BJ (cell line): Measurements from ENCODE around the gene FBRSL1. TPM values are rescaled to one million over a fixed set of nuclear protein-coding genes. Genes with fewer than 3 reads are reported as not detected.
A peak's percentile ranks its signal among the peaks of the same experiment; 100 is the strongest.

Experiments
- CTCF ChIA-PET: fragments of 350-600 bp; formaldehyde crosslinking; extraction: SDS; loops from one replicate; lab custom pipeline; 2021; ENCODE audit warnings: antibody characterized with exemption, inconsistent platforms; lab: Yijun Ruan, JAX
- POLR2A ChIA-PET: fragments of 300-600 bp; sonication (Branson Sonifier 250); formaldehyde crosslinking; extraction: SDS; loops from one replicate; lab custom pipeline; 2021; ENCODE audit warnings: antibody characterized with exemption; lab: Charles Lee
- DNase-seq: peaks from one replicate; pipeline ENCODE4 v3.0.0-alpha.2; 2011; ENCODE audit warnings: low read depth
- H3K27me3 ChIP-seq: 2 replicates; pipeline ENCODE4 v1.6.0; 2011; ENCODE audit warnings: low read length; ENCODE audit not compliant: control insufficient read depth, insufficient read depth
- H3K36me3 ChIP-seq: 2 replicates; pipeline ENCODE4 v1.5.1; 2011; ENCODE audit warnings: low read length; ENCODE audit not compliant: control insufficient read depth, insufficient read depth
- H3K4me3 ChIP-seq: 2 replicates; pipeline ENCODE4 v1.5.1; 2011; ENCODE audit warnings: low read depth, mild to moderate bottlenecking, control low read depth, low read length
- CTCF ChIP-seq: IDR thresholded peaks from 2 replicates; pipeline ENCODE4 v1.5.1; 2011; ENCODE audit warnings: low read depth, mild to moderate bottlenecking, control low read depth, inconsistent platforms, low read length, moderate library complexity; ENCODE audit not compliant: insufficient read depth
- polyA plus RNA-seq: library from polyadenylated mRNA; depleted of rRNA; stranded (reverse); fragments of >200 nt; gene quantifications from 2 replicates; pipeline ENCODE4 v1.2.3, GENCODE V29; 2011; rRNA removed

Gene FBRSL1
- polyA plus RNA-seq, 1 experiment, result 1.4 TPM

GRCh38 chr12:132560614-132561426, 70.9 kb downstream of the FBRSL1 start:
- Histone ChIP-seq H3K36me3 (no peaks in the 10 kb centered on the region), H3K27me3 (no peaks in the 10 kb centered on the region), H3K4me3 (peak overlapping the region; percentile 58)
- ChIA-PET CTCF (interaction anchor here (0.6 to 2.4 kb wide), 16 partner anchors 9 to 407 kb away, joined by 3 to 12 read pairs (median 3); no protein-coding TSS in a partner anchor), POLR2A (no interaction called here)
- peak; percentile 80 for TF ChIP-seq CTCF
- no peak for DNase-seq

Other genes with a start within 250 kb of the FBRSL1 start
- gene GALNT9, start 160.6 kb upstream of the FBRSL1 start, polyA plus RNA-seq, result not detected in 2 replicates
- gene LRCOL1, start 120.4 kb downstream of the FBRSL1 start, polyA plus RNA-seq, result 0.11 and 0.15 TPM in 2 replicates
- not detected in 2 replicates for gene P2RX2, start 128.6 kb downstream of the FBRSL1 start, polyA plus RNA-seq
- 9.8 and 17.7 TPM in 2 replicates for gene POLE, start 197.2 kb downstream of the FBRSL1 start, polyA plus RNA-seq
- gene PXMP2, start 197.4 kb downstream of the FBRSL1 start, polyA plus RNA-seq, result 19.4 and 22.3 TPM in 2 replicates
- gene PGAM5, start 220.7 kb downstream of the FBRSL1 start, polyA plus RNA-seq, result 12.4 and 17.7 TPM in 2 replicates